DMS 273 treated with DMSO at 0.1 percent for 48 hours (cell line): Measurements from ENCODE around the gene PRKAR1B.

Experiments used
- DNase-seq: peaks from one replicate; lab custom pipeline; 2025; lab: John Stamatoyannopoulos, UW

PRKAR1B gene

DNA sequence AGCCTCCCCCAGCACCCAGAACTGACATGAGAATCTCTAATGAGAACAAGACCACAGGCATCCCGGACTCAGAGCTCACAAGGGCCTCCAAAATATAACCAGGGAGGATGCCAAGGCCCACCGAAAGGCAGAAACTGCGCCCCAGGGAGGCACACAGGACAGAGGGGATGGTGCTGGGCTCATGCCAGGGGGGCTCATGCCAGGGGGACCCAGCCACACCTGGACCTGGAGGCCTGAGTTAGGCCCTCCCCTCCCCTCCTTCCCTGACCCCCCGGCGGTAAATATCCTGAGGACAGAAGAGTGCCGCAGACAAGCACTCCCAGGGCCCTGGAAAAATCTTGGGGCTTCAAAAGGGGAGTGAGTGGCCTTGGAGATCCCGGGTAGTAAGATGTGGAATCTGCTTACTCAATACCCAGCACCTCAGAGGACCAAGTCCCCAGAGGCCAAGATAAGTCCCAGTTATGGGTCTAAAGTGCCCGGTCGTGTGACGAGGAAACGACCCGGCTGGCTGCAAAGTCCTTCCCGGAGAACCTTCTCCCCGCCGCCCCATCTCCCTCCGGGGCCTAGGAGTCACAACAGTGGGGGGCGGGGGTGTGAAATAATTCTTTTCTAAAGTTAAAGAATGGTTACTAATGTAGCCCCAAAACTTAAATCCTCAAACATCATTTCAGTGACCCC lies 219.3 kb downstream of the PRKAR1B start:
- DNase-seq = no peak

- no peak for DNase-seq
These were observed 220.0 kb downstream of the PRKAR1B start for GRCh38 chr7:506921-507622.

DNA sequence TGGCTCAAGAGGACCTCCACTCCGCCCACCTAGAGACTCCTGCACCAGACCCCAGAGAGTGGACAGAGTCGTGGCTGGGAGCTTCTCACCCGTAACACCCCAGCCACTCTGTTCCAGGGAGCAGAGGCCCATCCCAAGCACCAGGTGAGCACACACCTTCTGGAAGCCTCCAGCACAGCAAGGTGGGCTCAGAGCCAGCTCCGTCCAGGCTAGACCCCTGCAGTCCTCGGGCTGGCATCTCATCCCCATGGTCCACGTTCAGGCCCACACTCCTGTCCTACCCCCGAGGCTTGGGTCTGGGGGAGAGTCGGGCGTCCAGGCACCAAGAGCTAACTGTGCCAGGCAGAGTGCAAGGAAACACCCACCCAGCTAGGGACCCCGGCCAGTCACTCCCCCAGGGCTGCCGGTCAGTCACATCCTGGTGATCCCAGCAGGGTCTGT lies 220.7 kb downstream of the PRKAR1B start:
- no peak for DNase-seq

- DNase-seq = no peak
These were observed 221.9 kb downstream of the PRKAR1B start for GRCh38 chr7:505171-505570.

DNA sequence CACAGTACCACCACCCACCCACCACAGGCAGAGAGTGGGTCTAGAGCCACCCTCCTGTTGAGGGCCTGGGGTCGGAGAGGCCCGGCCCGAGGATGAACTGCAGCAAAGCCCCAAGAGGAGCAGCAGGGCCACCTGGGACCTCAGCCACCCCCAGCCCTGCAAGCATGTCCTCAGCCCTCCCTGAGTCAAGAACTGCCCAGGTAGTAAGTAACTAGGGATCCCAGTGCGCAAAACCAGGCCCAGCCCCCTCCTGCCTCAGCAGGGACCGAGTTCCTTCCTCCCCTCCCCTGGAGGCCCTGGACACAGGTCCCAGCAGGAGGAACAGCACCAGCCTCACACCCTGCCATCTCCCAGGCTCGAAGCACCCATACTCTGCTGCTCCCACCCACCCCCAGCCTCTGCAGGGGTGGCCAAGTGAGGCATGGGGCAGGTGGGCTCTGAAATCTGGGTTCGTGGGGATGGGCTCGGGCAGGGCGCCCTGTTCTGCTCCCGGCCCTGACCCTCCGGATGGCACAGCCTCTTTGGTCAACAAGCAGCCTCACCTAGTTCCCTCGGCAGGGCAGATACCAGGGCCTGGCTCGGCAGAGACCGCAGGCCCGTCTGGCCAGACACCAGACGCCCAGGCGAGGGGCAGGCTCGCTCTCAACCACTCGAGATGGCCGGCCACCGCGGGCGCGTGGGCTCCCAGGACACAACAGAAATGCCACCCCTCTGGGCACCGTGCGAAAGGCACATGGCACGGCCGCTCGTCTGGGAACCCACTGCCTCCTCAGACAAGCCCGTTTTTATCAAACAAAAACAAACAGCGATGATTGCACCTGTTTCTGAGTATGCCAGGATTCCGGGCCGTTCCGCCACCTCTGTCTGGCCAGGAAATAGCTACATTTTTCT lies 222.6 kb downstream of the PRKAR1B start:
- no peak for DNase-seq

GRCh38 chr7:503575-504111 lies 223.4 kb downstream of the PRKAR1B start:
- no peak for DNase-seq

GRCh38 chr7:502296-502695 lies 224.8 kb downstream of the PRKAR1B start:
- DNase-seq = no peak

DNA sequence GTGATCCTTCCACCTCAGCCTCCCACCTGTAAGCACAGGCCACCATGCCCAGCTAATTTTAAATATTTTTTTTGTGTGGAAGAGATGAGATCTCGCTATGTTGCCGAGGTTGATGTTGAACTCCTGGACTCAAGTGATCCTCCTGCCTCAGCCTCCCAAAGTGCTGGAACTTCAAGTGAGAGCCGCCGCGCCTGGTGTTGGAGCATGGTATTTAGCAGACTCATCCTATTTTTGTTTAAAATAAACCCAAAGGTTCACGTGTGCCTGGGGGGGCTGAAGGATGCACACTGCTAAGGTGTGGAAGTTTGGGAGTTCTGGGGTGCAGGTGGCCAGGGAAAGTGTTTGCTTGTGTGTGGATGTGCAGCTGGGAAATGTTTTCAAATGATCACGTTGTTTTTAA lies 225.6 kb downstream of the PRKAR1B start:
- no peak for DNase-seq

DNA sequence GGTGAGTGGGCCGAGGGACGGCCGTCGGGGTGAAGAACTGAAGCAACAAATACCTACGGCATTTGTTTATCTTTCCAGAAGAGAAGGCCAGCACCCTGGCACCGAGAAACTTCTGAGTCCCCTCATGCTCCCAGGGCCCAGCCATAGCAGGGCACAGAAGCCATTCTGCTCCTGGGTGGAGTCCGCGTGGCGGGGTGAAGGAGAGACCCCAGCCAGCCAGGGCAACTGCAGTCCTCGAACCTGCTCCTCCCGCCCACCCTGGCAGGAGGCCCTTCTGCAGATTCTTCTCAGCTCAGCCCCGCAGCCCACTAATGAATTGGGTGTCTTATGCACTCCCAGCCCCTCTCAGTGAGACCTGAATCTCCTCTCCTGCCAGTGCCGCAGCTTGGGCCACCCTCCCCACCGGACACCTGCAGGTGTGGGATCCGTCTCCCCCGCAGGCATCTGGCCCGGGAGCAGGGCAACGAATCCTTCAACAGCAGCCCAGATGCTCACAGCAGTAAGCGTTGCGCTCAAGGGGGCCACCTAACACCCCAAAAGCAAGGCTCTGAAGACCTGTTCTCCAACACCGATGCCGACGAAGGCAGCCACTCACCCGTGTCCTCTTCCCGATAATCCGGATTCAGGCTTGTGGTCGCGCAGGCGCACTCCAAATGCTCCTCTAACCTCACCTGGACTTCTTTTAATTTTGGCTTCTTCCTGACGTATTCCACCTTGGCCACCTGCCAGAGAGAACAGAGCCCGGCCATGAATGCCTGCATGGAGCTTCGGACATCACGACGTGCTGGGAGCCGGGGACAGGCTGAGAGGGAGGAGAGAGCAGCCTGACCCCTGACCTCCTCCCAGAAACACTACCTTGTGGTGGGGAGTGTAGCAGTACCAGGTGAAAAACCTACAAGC lies 226.3 kb downstream of the PRKAR1B start:
- DNase-seq = no peak

DNA sequence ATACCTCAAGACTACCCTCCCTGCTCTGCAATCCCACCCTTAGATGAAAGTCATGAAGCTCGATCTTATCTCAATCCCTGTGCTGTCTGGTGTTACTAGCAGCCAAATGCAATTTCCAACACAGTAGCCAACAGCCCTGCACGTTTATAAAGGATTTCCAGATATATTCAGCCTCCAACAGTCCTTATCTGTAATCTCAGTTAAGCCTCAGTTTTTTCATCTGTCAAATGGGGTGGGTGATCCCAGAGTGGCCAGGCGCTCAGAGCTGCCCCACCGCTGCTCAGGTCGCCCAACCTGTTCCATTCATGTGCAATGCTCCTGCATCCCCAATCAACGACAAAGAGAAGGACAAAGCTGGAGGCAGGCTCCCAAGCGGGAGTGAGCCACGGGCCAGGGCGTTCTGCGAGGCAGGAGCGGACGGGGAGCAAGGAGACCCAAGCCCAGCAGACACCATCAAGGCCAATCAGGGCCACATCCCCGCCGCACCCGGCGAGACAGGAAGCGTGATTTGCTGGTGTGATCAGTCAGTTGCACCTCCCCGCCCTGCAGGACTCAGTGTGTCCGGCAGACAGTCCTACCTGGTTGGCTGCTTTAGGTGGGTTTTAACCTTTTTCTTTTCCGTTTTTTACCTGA lies 227.1 kb downstream of the PRKAR1B start:
- no peak for DNase-seq
